Lower leg skin (tissue), 4 donors: Measurements from ENCODE around the gene TRIM16. TPM values are rescaled to one million over a fixed set of nuclear protein-coding genes. Genes with fewer than 3 reads are reported as not detected.
"Not testable (repeated sequence)": the region's sequence is repeated elsewhere in the genome, so short reads cannot be mapped to it uniquely, and the experiment has no call there.

ENCODE experiments used
- DNase-seq, 2 donors: peaks; one replicate each; pipeline ENCODE4 v3.0.0-alpha.2; 2019; ENCODE audit warnings: low spot score in 2 of 2
- H3K4me3 ChIP-seq: fragments of 200-600 bp; sonication (generic); 2 replicates; pipeline ENCODE4 v1.5.1; 2017; ENCODE audit warnings: mild to moderate bottlenecking, low read depth; ENCODE audit not compliant: poor library complexity, severe bottlenecking
- POLR2A ChIP-seq, 2 donors: fragments of 450-650 bp; IDR thresholded peaks; one replicate each; pipeline ENCODE4 v1.6.1; 2016 to 2017; ENCODE audit warnings: antibody characterized with exemption in 2 of 2, mild to moderate bottlenecking in 1 of 2, moderate library complexity in 1 of 2
- WGBS, 2 donors: methylation state at CpG; one replicate each; pipeline ENCODE4 v1.1.5; 2018; 5-methylcytosine and 5-hydroxymethylcytosine counted together
- intact Hi-C: fragments of 100-400 bp; cut with DNase I; formaldehyde crosslinking; loops from one replicate; pipeline ENCODE4 v1.15.0; 2023; ENCODE audit warnings: low total_unique reads
- total RNA-seq, 4 donors: library from RNA; depleted of rRNA; stranded (reverse); fragments of >200 nt; gene quantifications; one replicate each; pipeline ENCODE4 v1.1.0, GENCODE V29; 2016
- TF ChIP-seq, protein P1 (sequence below), 3 donors: fragments of 450-650 bp; IDR thresholded peaks; one replicate each; pipeline ENCODE4 v1.5.1; 2016; ENCODE audit warnings: antibody characterized with exemption in 3 of 3, mild to moderate bottlenecking in 3 of 3, moderate library complexity in 2 of 3

Gene TRIM16
- total RNA-seq, 4 donors from 2014 or later, result 33.2 to 80.1 (median 48.9) TPM

DNA sequence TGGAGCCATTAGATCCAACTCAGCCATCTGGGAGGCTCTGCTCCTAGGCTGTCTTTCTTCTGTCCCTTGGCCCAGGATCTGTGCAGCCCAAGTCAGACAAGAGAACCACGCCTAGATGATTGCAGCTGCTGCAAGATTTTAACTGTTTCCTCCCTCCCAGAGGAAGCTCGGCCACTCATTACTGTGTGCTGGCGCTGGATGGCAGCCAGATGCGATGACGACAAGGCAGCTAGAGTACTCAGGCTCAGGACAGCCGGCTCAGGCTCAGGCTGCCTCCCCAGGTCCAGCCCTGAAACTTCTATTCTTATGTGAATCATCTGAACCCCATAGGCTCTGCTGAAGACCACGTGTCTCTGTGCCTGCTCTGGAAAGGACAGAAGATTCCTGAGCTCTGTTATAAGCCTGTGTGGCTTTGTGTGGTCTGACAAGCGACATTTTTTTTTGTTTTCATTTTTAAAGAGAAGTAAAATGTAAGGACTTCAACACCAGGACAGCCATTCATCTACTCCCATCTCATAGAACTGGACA, 32.5 kb downstream of the TRIM16 start:
- TF ChIP-seq, protein P1, sequence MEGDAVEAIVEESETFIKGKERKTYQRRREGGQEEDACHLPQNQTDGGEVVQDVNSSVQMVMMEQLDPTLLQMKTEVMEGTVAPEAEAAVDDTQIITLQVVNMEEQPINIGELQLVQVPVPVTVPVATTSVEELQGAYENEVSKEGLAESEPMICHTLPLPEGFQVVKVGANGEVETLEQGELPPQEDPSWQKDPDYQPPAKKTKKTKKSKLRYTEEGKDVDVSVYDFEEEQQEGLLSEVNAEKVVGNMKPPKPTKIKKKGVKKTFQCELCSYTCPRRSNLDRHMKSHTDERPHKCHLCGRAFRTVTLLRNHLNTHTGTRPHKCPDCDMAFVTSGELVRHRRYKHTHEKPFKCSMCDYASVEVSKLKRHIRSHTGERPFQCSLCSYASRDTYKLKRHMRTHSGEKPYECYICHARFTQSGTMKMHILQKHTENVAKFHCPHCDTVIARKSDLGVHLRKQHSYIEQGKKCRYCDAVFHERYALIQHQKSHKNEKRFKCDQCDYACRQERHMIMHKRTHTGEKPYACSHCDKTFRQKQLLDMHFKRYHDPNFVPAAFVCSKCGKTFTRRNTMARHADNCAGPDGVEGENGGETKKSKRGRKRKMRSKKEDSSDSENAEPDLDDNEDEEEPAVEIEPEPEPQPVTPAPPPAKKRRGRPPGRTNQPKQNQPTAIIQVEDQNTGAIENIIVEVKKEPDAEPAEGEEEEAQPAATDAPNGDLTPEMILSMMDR (IDR thresholded peaks at IDR 0.05), result no peak
- no peak for TF ChIP-seq POLR2A (IDR thresholded peaks at IDR 0.05)
- peak overlapping the region; percentile 16 for H3K4me3 ChIP-seq
- 0 to 10% methylated on average over 8 of the region's 8 CpGs for WGBS, 2 donors
- intact Hi-C loops, result no loop called here
- DNase-seq, result peak; percentile 93 to 98

DNA sequence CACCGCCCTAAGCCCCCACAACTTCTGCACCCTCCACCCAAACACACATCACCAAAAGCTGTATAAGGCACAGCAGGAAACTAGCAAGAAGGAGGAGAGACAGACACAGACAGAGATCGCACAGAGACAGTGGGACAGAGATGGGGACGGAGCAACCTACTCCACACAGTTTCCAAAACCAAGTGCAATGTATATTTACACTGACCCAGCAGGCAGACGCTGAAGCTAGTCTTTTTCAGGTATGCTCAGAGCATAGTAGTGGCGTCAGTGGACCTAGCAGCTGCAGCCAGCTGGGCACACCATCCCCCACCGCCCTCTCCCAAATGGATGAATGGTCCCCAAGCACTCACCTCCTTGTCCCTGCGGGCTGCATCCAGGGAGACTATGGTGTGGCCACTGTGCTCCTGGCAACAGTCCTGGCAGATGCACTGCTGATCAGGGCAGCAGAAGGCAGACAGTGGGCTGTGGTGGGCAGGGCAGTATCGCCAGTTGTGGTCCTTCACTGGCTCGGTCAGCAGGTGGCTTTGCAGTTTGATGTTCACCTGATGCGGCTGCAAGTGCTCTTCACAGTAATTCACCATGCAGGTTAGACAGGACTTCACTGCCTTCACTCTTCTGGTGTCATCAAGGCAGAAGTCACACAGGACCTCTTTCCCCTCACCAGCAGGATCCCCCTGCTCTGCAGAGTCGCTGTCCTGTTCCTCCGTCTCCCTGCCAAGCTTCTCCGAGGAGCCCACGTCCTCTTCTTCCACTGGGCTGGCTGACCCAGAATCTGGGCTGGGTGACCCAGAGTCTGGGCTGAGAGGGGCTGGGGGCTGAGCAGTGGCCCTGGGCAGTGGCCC, 33.1 kb downstream of the TRIM16 start:
- no peak for TF ChIP-seq POLR2A (IDR thresholded peaks at IDR 0.05)
- TF ChIP-seq, protein P1 (IDR thresholded peaks at IDR 0.05), result no peak
- H3K4me3 ChIP-seq, result peak overlapping the region; percentile 16
- 13 to 17% methylated on average over 11 to 13 of the region's 14 CpGs for WGBS, 2 donors
- peak in 1 of 2 donors; percentile 85 for DNase-seq
- intact Hi-C loops, result no loop called here

DNA sequence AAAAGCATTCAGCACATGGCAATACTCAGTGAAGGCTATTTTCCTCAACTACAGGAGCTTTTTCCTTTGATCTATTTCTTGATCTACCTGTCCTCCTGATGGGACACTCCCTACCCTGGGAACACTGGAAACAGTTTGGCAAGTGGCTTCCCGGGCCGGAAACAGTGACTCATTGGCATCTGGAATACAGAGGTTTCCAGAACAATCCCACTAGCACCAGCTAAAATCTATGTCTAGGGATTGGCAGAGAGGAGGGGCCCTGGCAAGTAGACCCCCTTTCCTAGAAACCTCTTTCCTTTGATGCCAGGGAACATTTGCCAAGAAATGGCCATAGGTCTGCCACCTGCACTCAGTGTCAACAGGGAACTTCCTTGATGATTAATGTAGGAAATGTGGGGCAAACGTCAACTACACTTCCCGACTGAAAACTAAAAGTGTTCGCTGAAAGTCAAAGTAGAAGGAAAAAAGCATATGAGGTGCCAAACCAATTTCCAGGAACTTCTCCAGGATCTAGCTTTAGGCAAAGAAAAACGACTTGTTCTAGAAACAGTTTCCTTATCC, 34.2 kb downstream of the TRIM16 start:
- intact Hi-C loops, result no loop called here
- peak; percentile 64 to 92 for DNase-seq
- TF ChIP-seq, protein P1 (IDR thresholded peaks at IDR 0.05), result no peak
- TF ChIP-seq POLR2A (IDR thresholded peaks at IDR 0.05), result no peak
- WGBS, 2 donors, result 8 to 11% methylated on average over 6 of the region's 6 CpGs
- H3K4me3 ChIP-seq, result no peak overlapping the region

GRCh38 chr17:15648386-15648785, 35.7 kb downstream of the TRIM16 start:
- DNase-seq, result peak in 1 of 2 donors; percentile 46

DNA sequence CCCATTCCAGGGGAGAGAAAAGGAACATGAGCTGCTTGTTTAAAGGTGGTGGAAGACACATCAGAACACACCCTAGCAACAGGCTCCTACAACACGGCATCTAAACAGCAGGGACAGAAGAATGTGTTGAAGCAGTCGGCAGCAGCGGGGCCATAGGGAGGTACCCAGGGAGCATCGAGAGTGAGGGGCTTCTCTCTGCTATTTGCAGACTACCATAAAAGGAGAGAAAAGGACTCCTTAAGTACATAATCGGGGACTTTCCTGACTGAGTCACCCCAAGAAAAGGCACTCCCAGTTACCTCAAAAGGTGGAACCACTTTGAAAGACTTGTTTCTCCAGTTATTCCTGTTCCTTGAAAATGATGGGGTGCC, 38.2 kb downstream of the TRIM16 start:
- peak in 1 of 2 donors; percentile 78 for DNase-seq
- intact Hi-C loops, H3K4me3 ChIP-seq: not testable (repeated sequence)
- WGBS, 2 donors, result 16 to 31% methylated on average over 5 of the region's 5 CpGs

More at GRCh38 chr17:15648386-15648785, 35.7 kb downstream of the TRIM16 start:
- no peak for TF ChIP-seq POLR2A (IDR thresholded peaks at IDR 0.05)
- TF ChIP-seq, protein P1 (IDR thresholded peaks at IDR 0.05), result no peak
- intact Hi-C loops, result no loop called here
- WGBS, 2 donors, result 71 to 74% methylated on average over 5 of the region's 5 CpGs
- no peak overlapping the region for H3K4me3 ChIP-seq

DNA sequence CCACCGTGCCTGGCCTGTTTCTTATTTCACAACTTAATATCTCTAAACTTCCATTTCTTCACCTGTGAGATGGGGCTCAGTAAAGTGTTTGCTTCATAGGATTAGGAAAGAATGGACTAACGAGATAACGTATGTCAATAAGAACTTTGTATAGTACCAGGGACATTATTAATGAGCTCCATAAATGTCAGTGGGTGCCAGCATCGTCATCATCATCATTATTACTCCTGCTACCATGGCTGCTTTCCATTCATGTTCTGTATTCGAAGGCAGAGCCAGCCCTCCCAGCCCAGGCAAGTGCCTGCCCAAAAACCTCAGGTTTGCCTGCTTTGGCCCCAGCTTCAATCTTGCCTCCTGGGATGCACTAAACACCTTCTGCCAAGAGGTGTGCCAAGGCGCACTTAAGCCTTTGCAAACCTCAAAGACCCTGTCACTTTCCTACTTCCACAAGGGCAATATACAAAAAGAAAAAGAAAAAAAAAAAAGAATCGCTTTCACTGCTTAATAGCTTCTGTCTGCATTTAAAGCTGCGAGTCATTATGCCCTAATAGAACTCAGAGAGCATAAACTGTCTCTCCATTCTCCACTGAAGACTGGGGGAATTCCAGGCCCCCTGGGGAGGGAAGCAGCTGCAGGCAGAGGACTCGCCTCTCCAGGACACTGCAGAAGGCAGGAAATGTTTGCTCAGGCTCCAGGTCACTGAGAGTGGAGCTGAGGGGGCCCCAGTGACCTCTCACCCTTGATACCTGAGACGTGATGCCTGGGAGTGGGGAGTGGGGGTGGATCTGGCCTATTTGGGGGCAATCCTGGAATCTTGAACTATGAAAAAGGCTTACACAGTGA, 38.8 kb downstream of the TRIM16 start:
- H3K4me3 ChIP-seq, intact Hi-C loops: not testable (repeated sequence)
- WGBS, 2 donors, result 30 to 32% methylated on average over 10 of the region's 10 CpGs
- DNase-seq, result peak in 1 of 2 donors; percentile 25

- H3K4me3 ChIP-seq, intact Hi-C loops: not testable (repeated sequence)
- peak in 1 of 2 donors; percentile 2 for DNase-seq
- WGBS, 2 donors, result 61 to 100% methylated on average over 1 to 2 of the region's 12 CpGs
These were observed 41.4 kb downstream of the TRIM16 start for GRCh38 chr17:15642505-15643251.

DNA sequence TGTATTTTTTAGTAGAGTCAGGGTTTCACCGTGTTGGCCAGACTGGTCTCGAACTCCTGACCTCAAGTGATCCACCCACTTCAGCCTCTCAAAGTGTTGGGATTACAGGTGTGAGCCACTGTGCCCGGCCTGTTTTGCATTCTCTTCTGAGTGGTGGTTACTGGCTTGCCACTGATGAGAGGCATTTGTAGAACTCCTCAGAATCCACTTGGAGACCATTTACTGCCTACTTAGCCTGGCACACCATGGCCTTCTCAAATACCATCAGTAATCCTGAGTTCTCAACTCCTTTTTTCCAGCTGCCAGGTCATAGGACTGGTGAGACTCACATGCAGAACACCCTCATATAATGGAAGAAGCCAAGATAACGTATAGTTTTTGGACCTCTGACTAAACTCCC, 42.1 kb downstream of the TRIM16 start:
- intact Hi-C loops, H3K4me3 ChIP-seq: not testable (repeated sequence)
- WGBS, 2 donors, result 100% methylated on average over 2 of the region's 4 CpGs
- DNase-seq, result peak in 1 of 2 donors; percentile 25

DNA sequence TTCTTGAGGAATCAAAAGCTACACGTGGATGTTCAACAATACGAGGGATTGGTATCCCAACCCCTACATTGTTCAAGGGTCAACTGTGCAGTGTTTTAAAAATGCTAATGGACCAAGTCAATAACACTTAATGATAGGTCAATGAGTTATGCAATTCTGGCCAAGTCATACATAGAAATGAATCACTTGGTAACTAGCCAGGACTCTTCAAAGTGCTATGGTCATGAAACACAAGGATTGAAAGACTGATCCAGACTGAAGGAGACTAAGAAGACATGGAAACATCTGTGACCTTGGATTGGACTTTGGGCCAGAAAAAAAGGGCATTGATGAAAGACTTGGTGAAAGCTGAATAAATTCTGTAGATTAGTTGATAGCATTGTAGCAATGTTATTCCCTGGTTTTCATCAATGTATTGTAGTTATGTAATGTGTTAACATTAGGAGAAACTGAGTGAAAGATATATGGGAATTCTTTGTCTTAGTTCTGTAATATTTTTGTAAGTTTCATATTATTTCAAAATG, 53.1 kb downstream of the TRIM16 start:
- intact Hi-C loops, DNase-seq, H3K4me3 ChIP-seq: not testable (repeated sequence)
- WGBS, 2 donors, result 90 to 92% methylated on average over 2 of the region's 2 CpGs
